GM19328 (cell line): ENCODE data around the gene SEZ6L2.
"Not testable (repeated sequence)": the region's sequence is repeated elsewhere in the genome, so short reads cannot be mapped to it uniquely, and the experiment has no call there.

Source experiments
- ATAC-seq: cut with Tn5 transposase; IDR thresholded peaks from one replicate; pipeline ENCODE4 v1.9.1; 2021; ENCODE audit warnings: mild to moderate bottlenecking, moderate library complexity; ENCODE audit not compliant: unreplicated experiment

Gene SEZ6L2

GRCh38 chr16:29858149-29858849, 41.1 kb downstream of the SEZ6L2 start:
- no peak for ATAC-seq

GRCh38 chr16:29857133-29857760, 42.1 kb downstream of the SEZ6L2 start:
- no peak for ATAC-seq

GRCh38 chr16:29854520-29855100, 44.7 kb downstream of the SEZ6L2 start:
- no peak for ATAC-seq

- ATAC-seq = no peak
Measured at GRCh38 chr16:29852654-29853053, 46.7 kb downstream of the SEZ6L2 start.

GRCh38 chr16:29850998-29851397, 48.4 kb downstream of the SEZ6L2 start:
- ATAC-seq = no peak

- ATAC-seq = no peak
Measured at GRCh38 chr16:29849505-29849904, 49.8 kb downstream of the SEZ6L2 start.

- no peak for ATAC-seq
Measured at GRCh38 chr16:29848420-29849297, 50.7 kb downstream of the SEZ6L2 start.

- ATAC-seq = no peak
Measured at GRCh38 chr16:29845656-29846055, 53.7 kb downstream of the SEZ6L2 start.

- ATAC-seq = no peak
Measured at GRCh38 chr16:29844575-29845331, 54.6 kb downstream of the SEZ6L2 start.

- no peak for ATAC-seq
Measured at GRCh38 chr16:29843931-29844330, 55.4 kb downstream of the SEZ6L2 start.

GRCh38 chr16:29842732-29843346, 56.5 kb downstream of the SEZ6L2 start:
- no peak for ATAC-seq

GRCh38 chr16:29841631-29842030, 57.7 kb downstream of the SEZ6L2 start:
- no peak for ATAC-seq

- ATAC-seq = no peak
Measured at GRCh38 chr16:29840240-29840639, 59.1 kb downstream of the SEZ6L2 start.

GRCh38 chr16:29839822-29840221, 59.5 kb downstream of the SEZ6L2 start:
- ATAC-seq = no peak

GRCh38 chr16:29837841-29838240, 61.5 kb downstream of the SEZ6L2 start:
- ATAC-seq = no peak

GRCh38 chr16:29836623-29837022, 62.7 kb downstream of the SEZ6L2 start:
- ATAC-seq = no peak

GRCh38 chr16:29835926-29836325, 63.4 kb downstream of the SEZ6L2 start:
- no peak for ATAC-seq

GRCh38 chr16:29834079-29834478, 65.3 kb downstream of the SEZ6L2 start:
- no peak for ATAC-seq

- not testable (repeated sequence) for ATAC-seq
Measured at GRCh38 chr16:29833219-29833618, 66.1 kb downstream of the SEZ6L2 start.

- ATAC-seq = no peak
Measured at GRCh38 chr16:29831490-29831889, 67.9 kb downstream of the SEZ6L2 start.
